SK-N-SH (cell line): ENCODE measurements around the gene SLC66A1. TPM values are rescaled to one million over a fixed set of nuclear protein-coding genes. Genes with fewer than 3 reads are reported as not detected.

Experiments used
- CTCF ChIA-PET: fragments of 300-600, 350-600 bp; formaldehyde crosslinking; extraction: SDS; loops from one replicate; lab custom pipeline; 2021; lab: Yijun Ruan, JAX
- POLR2A ChIA-PET: fragments of 350-600 bp; sonication (Branson Sonifier 250); formaldehyde crosslinking; extraction: SDS; loops from one replicate; lab custom pipeline; 2020; ENCODE audit warnings: antibody characterized with exemption, inconsistent platforms; lab: Yijun Ruan, JAX
- DNase-seq: peaks from one replicate; pipeline ENCODE4 v3.0.0; 2012
- H2AFZ ChIP-seq: fragments of 200-600 bp; sonication (generic); 2 replicates; pipeline ENCODE4 v1.8.1; 2016; ENCODE audit warnings: antibody characterized with exemption, mild to moderate bottlenecking, low read depth
- H3F3A ChIP-seq: fragments of 200-600 bp; sonication (generic); replicated peaks from 2 replicates; pipeline ENCODE3; 2016; ENCODE audit warnings: antibody characterized with exemption, mild to moderate bottlenecking; ENCODE audit not compliant: insufficient read depth
- H3K27ac ChIP-seq, 2 experiments: fragments of 200-500 bp in 1 of 2; fragments of 200-600 bp in 1 of 2; sonication (Bioruptor generic) in 1 of 2; sonication (generic), shearing (Covaris generic) in 1 of 2; 2 replicates each; pipeline versions ENCODE4 v1.5.1 to v1.6.1; 2014 to 2016; ENCODE audit warnings: low read depth in 2 of 2, inconsistent platforms in 1 of 2, low read length in 1 of 2, mild to moderate bottlenecking in 1 of 2, mixed read lengths in 1 of 2
- H3K27me3 ChIP-seq: fragments of 200-600 bp; sonication (generic), shearing (Covaris generic); 2 replicates; pipeline ENCODE4 v1.6.1; 2016; ENCODE audit warnings: mixed run types; ENCODE audit not compliant: insufficient read depth
- H3K36me3 ChIP-seq, 2 experiments: fragments of 200-500 bp in 1 of 2; fragments of 200-600 bp in 1 of 2; sonication (Bioruptor generic) in 1 of 2; sonication (generic) in 1 of 2; replicated peaks in 1 of 2; 2 replicates each; pipeline versions ENCODE3 to v1.5.1; 2014 to 2016; ENCODE audit warnings: low read length in 1 of 2, mild to moderate bottlenecking in 1 of 2; ENCODE audit not compliant: insufficient read depth in 2 of 2, control insufficient read depth in 1 of 2
- H3K4me1 ChIP-seq, 2 experiments: fragments of 200-500 bp in 1 of 2; fragments of 200-600 bp in 1 of 2; sonication (Bioruptor generic) in 1 of 2; sonication (generic), shearing (Covaris generic) in 1 of 2; 2 replicates each; pipeline versions ENCODE4 v1.5.1 to v1.6.1; 2014 to 2016; ENCODE audit warnings: low read depth in 1 of 2, low read length in 1 of 2, mixed run types in 1 of 2; ENCODE audit not compliant: insufficient read depth in 2 of 2, control insufficient read depth in 1 of 2
- H3K4me2 ChIP-seq: fragments of 200-600 bp; sonication (generic), shearing (Covaris generic); 2 replicates; pipeline ENCODE4 v1.6.1; 2017; ENCODE audit warnings: mixed run types
- H3K4me3 ChIP-seq, 2 experiments: fragments of 200-500 bp in 1 of 2; fragments of 200-600 bp in 1 of 2; sonication (Bioruptor generic) in 1 of 2; sonication (generic), shearing (Covaris generic) in 1 of 2; 2 replicates each; pipeline versions ENCODE4 v1.5.1 to v1.8.1; 2014 to 2016; ENCODE audit warnings: low read depth in 2 of 2, inconsistent platforms in 1 of 2, low read length in 1 of 2, mild to moderate bottlenecking in 1 of 2, mixed read lengths in 1 of 2, moderate library complexity in 1 of 2
- H3K79me2 ChIP-seq: fragments of 200-600 bp; sonication (generic); 2 replicates; pipeline ENCODE4 v1.8.1; 2017; ENCODE audit warnings: mild to moderate bottlenecking; ENCODE audit not compliant: insufficient read depth
- H3K9ac ChIP-seq: fragments of 200-600 bp; sonication (generic); 2 replicates; pipeline ENCODE4 v1.6.1; 2017; ENCODE audit warnings: mixed run types
- H3K9me2 ChIP-seq: fragments of 200-600 bp; sonication (generic); 2 replicates; pipeline ENCODE4 v1.6.1; 2017; ENCODE audit warnings: mixed run types
- H3K9me3 ChIP-seq: fragments of 200-600 bp; sonication (generic); 2 replicates; pipeline ENCODE4 v1.6.1; 2017; ENCODE audit warnings: mixed run types, mild to moderate bottlenecking, moderate library complexity
- H4K20me1 ChIP-seq: fragments of 200-600 bp; sonication (generic); 2 replicates; pipeline ENCODE4 v1.6.1; 2017; ENCODE audit warnings: mild to moderate bottlenecking, mixed run types; ENCODE audit not compliant: insufficient read depth
- CTCF ChIP-seq: fragments of 200-600 bp; sonication (generic); IDR thresholded peaks from 2 replicates; pipeline ENCODE4 v1.6.1; 2017; ENCODE audit warnings: antibody characterized with exemption, mild to moderate bottlenecking, moderate library complexity
- EZH2phosphoT487 ChIP-seq: fragments of 200-600 bp; sonication (generic); IDR thresholded peaks from 2 replicates; pipeline ENCODE4 v1.6.1; 2017; ENCODE audit warnings: low read depth, mixed run types, mild to moderate bottlenecking, antibody characterized with exemption, moderate library complexity, borderline replicate concordance
- GATA2 ChIP-seq: sonication (generic); formaldehyde crosslinking; IDR thresholded peaks from 2 replicates; pipeline ENCODE4 v1.5.0; 2020; ENCODE audit warnings: mild to moderate bottlenecking, missing genetic modification reagents
- MAX ChIP-seq: IDR thresholded peaks from 2 replicates; pipeline ENCODE4 v1.4.0; 2012; ENCODE audit warnings: low read depth
- RCOR1 ChIP-seq: fragments of 150-350 bp; IDR thresholded peaks from 2 replicates; pipeline ENCODE4 v1.6.1; 2017; ENCODE audit warnings: antibody characterized with exemption, low read length
- RFX5 ChIP-seq: IDR thresholded peaks from 2 replicates; pipeline ENCODE4 v1.6.1; 2012; ENCODE audit warnings: mild to moderate bottlenecking, improper control_type of control experiment, low read length
- TCF12 ChIP-seq: IDR thresholded peaks from 2 replicates; pipeline ENCODE4 v1.4.0; 2012
- YY1 ChIP-seq: IDR thresholded peaks from 2 replicates; pipeline ENCODE4 v1.4.0; 2012; ENCODE audit warnings: low read depth, mild to moderate bottlenecking
- WGBS: methylation state at CpG from one replicate; pipeline ENCODE4 v1.1.6; 2017; ENCODE audit warnings: low lambda C conversion rate; 5-methylcytosine and 5-hydroxymethylcytosine counted together
- polyA plus RNA-seq, 3 experiments: library from polyadenylated mRNA; depleted of rRNA; stranded (reverse); fragments of >200 nt; gene quantifications; 2 replicates each; pipeline ENCODE4 v1.2.3, GENCODE V29; 2012
- TF ChIP-seq, protein P1 (sequence below): IDR thresholded peaks from 2 replicates; pipeline ENCODE4 v1.4.0; 2012; ENCODE audit warnings: low read depth, borderline replicate concordance
- TF ChIP-seq, protein P2 (sequence below): IDR thresholded peaks from 2 replicates; pipeline ENCODE4 v1.4.0; 2012; ENCODE audit warnings: low read depth, borderline replicate concordance

SLC66A1 gene
- polyA plus RNA-seq, 1 of the 3 experiments (the other 2 are of a cell fraction): 16.9 TPM

- H3K9me3 ChIP-seq: no peaks in the 10 kb centered on the region
- peaks cover 0 to 16% of the 10 kb centered on the region in 2 experiments; a peak in 1 of 4 replicates for H3K4me1 ChIP-seq
- H3K36me3 ChIP-seq: peaks cover 0 to 16% of the 10 kb centered on the region in 2 experiments
- H3K9ac ChIP-seq: no peak overlapping the region
- H3K27me3 ChIP-seq: no peaks in the 10 kb centered on the region
- H2AFZ ChIP-seq: no peak overlapping the region
- H4K20me1 ChIP-seq: no peaks in the 10 kb centered on the region
- H3F3A ChIP-seq: no peaks in the 10 kb centered on the region
- no peak overlapping the region for H3K4me3 ChIP-seq
- no peak for TF ChIP-seq GATA2 (CRISPR knock-in tag)
- TF ChIP-seq RFX5: no peak
- peaks cover 48% of the 10 kb centered on the region for H3K79me2 ChIP-seq
- no peak overlapping the region for H3K27ac ChIP-seq
- no peak for DNase-seq
- H3K4me2 ChIP-seq: no peak overlapping the region
- ChIA-PET CTCF (interaction anchor here (1.0 to 2.0 kb wide), 3 partner anchors 23 to 345 kb away, joined by 3 to 5 read pairs (median 4); no protein-coding TSS in a partner anchor), POLR2A (no interaction called here)
- 98% methylated on average over 10 of the region's 13 CpGs for WGBS
- no peaks in the 10 kb centered on the region for H3K9me2 ChIP-seq
Measured at GRCh38 chr1:19317126-19317910, 5.2 kb downstream of the SLC66A1 start.

DNA sequence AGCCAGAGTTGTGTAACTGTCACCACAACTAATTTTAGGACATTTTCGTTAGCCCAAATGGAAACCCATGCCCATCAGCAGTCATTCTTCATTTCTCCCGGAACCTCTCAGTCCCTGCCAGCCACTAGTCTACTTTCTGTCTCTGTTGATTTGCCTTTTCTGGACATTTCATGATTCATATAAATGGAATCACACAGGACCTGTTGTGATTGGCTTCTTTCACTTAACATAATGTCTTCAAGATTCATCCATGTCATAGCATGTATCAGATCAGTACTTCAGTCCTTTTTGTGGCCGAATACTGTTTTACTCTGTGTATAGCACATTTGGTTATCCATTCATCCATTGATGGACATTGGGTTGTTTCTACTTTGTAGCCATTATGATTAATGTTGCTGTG is 7.1 kb downstream of the SLC66A1 start:
- no peak overlapping the region for H2AFZ ChIP-seq
- H3K27me3 ChIP-seq: no peaks in the 10 kb centered on the region
- TF ChIP-seq, protein P1, sequence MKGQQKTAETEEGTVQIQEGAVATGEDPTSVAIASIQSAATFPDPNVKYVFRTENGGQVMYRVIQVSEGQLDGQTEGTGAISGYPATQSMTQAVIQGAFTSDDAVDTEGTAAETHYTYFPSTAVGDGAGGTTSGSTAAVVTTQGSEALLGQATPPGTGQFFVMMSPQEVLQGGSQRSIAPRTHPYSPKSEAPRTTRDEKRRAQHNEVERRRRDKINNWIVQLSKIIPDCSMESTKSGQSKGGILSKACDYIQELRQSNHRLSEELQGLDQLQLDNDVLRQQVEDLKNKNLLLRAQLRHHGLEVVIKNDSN: no peak
- no peak for TF ChIP-seq EZH2phosphoT487
- TF ChIP-seq YY1: no peak
- TF ChIP-seq CTCF: no peak
- no peak for TF ChIP-seq RFX5
- TF ChIP-seq, protein P2, sequence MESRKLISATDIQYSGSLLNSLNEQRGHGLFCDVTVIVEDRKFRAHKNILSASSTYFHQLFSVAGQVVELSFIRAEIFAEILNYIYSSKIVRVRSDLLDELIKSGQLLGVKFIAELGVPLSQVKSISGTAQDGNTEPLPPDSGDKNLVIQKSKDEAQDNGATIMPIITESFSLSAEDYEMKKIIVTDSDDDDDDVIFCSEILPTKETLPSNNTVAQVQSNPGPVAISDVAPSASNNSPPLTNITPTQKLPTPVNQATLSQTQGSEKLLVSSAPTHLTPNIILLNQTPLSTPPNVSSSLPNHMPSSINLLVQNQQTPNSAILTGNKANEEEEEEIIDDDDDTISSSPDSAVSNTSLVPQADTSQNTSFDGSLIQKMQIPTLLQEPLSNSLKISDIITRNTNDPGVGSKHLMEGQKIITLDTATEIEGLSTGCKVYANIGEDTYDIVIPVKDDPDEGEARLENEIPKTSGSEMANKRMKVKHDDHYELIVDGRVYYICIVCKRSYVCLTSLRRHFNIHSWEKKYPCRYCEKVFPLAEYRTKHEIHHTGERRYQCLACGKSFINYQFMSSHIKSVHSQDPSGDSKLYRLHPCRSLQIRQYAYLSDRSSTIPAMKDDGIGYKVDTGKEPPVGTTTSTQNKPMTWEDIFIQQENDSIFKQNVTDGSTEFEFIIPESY: no peak
- TF ChIP-seq MAX: no peak
- TF ChIP-seq GATA2 (CRISPR knock-in tag): no peak
- TF ChIP-seq RCOR1: no peak
- no peak for TF ChIP-seq TCF12
- TF ChIP-seq, all 33 proteins: peak for 0
- Histone ChIP-seq H4K20me1 (no peaks in the 10 kb centered on the region), H3K9me3 (no peaks in the 10 kb centered on the region), H3K4me2 (no peak overlapping the region), H3K4me1 (peaks cover 0 to 2% of the 10 kb centered on the region in 2 experiments; a peak in 1 of 4 replicates), H3K79me2 (peaks cover 35% of the 10 kb centered on the region), H3K36me3 (peaks cover 6 to 16% of the 10 kb centered on the region in 2 experiments), H3K4me3 (no peak overlapping the region), H3K9ac (no peak overlapping the region), H3F3A (no peaks in the 10 kb centered on the region), H3K27ac (no peak overlapping the region), H3K9me2 (no peaks in the 10 kb centered on the region)
- ChIA-PET CTCF (no interaction called here), POLR2A (no interaction called here)
- no peak for DNase-seq
- WGBS: 85% methylated on average over 3 of the region's 3 CpGs
